Esophagus (tissue), 2 donors: Measurements from ENCODE around the gene RIPOR1. TPM values are rescaled to one million over a fixed set of nuclear protein-coding genes. Genes with fewer than 3 reads are reported as not detected.
"Not testable (repeated sequence)": the region's sequence is repeated elsewhere in the genome, so short reads cannot be mapped to it uniquely, and the experiment has no call there.

Experiments used
- H3K27ac ChIP-seq, 2 donors: one replicate each; pipeline ENCODE4 v1.5.1; 2013; ENCODE audit warnings: low read depth in 2 of 2, mild to moderate bottlenecking in 2 of 2, inconsistent platforms in 1 of 2, low read length in 1 of 2, moderate library complexity in 1 of 2
- H3K27me3 ChIP-seq, 2 donors: one replicate each; pipeline ENCODE4 v1.6.1; 2013; ENCODE audit warnings: low read length in 2 of 2, control low read depth in 1 of 2, mild to moderate bottlenecking in 1 of 2; ENCODE audit not compliant: insufficient read depth in 2 of 2, control insufficient read depth in 1 of 2
- H3K36me3 ChIP-seq, 2 donors: one replicate each; pipeline ENCODE4 v1.6.1; 2013; ENCODE audit warnings: low read length in 1 of 2; ENCODE audit not compliant: control insufficient read depth in 2 of 2, insufficient read depth in 2 of 2
- H3K4me1 ChIP-seq, 2 donors: one replicate each; pipeline ENCODE4 v1.6.1; 2013; ENCODE audit warnings: low read length in 1 of 2; ENCODE audit not compliant: control insufficient read depth in 2 of 2, insufficient read depth in 2 of 2
- H3K4me3 ChIP-seq, 2 donors: one replicate each; pipeline ENCODE4 v1.5.1; 2013; ENCODE audit warnings: low read length in 2 of 2, mild to moderate bottlenecking in 2 of 2, low read depth in 1 of 2, moderate library complexity in 1 of 2
- H3K9me3 ChIP-seq, 2 donors: one replicate each; pipeline ENCODE4 v1.6.1; 2013; ENCODE audit warnings: mild to moderate bottlenecking in 2 of 2, low read depth in 1 of 2, low read length in 1 of 2, moderate library complexity in 1 of 2; ENCODE audit not compliant: control insufficient read depth in 2 of 2, insufficient read depth in 1 of 2
- WGBS, 2 donors: extraction: QIAGEN DNeasy Blood & Tissue Kit; methylation state at CpG; one replicate each; pipeline ENCODE4 v1.1.7; 2013; 5-methylcytosine and 5-hydroxymethylcytosine counted together
- polyA plus RNA-seq, 2 donors: library from polyadenylated mRNA; stranded (reverse); fragments of 200-250 nt; gene quantifications; one replicate each; pipeline ENCODE4 v1.2.3, GENCODE V29; 2013
- donor health status: healthy with polysubstance abuse.
- donor health status: Bipolar disorder and iron deficiency.

Gene RIPOR1
- polyA plus RNA-seq, 2 donors: 12.7 to 14.9 TPM

DNA sequence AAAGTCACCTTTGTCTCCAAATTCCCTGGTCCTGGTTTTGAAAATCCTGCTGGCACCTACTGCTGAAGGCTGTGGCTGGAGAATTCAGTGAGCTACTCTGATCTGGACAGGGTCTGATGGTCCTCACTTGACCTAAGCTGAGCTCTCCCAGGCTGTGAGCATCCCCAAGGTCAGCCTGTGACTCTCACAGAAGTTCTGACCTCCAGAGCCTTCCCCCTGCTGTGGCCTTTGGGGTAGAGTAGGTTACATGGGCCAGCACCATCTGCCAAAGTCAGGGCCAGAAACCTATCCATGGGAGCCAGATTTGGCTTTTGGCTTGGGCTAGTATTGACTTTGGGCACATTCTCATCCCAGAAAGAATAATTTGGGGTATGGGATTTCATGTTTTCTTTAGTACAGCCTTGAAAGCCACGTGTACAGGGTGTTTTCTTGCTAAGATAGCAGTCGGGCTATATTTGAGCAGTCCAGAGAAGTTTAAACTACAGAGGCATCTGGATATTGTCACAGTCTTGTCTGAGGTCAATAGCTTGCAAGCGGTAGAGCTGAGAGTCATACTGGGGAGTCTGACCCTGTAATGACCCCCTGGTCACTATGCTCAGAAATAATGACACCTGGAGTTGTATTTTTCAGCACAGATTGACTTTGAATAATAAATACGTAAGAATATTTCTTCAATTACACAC lies 39.1 kb upstream of the RIPOR1 start:
- Histone ChIP-seq H3K27me3 (no peaks in the 10 kb centered on the region), H3K4me1 (no peaks in the 10 kb centered on the region), H3K36me3 (peaks cover 0 to 3% of the 10 kb centered on the region in 2 donors), H3K9me3 (no peaks in the 10 kb centered on the region), H3K4me3 (no peak overlapping the region), H3K27ac (peak overlapping the region in 1 of 2 donors; percentile 24)
- 62 to 76% methylated on average over 4 of the region's 4 CpGs for WGBS, 2 donors

DNA sequence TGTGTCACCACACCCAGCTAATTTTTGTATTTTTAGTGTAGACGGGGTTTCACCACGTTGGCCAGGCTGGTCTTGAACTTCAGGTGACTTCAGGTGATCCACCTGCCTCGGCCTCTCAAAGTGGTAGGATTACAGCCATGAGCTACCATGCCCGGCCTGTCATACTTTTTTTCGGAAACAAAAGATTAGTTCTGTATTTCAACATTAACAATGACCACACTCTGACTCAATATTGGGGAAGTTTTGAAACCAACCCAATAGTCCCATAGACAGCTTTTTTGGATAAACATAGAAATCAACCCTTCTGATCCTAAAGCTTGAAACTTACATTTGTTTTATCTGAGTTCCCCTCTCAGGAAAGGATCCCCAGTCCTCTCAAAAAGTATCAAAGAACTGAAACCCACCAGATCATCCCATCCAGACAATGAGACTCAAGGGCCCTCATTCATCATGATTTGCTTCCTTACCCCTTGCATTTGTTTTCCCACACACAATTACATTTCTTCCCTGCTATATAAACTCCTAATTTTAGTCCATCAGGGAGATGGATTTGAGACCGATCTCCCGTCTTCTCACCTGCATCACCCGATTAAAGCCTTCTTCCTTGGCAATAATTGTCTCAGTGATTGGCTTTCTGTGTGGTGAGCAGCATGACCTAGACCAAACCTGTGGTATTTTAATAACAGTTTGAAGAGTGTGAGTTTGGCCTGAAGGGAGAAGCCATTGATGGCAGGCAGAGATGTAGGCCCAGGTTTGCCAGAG lies 38.1 kb upstream of the RIPOR1 start:
- Histone ChIP-seq H3K36me3 (peaks cover 0 to 3% of the 10 kb centered on the region in 2 donors), H3K4me3 (no peak overlapping the region), H3K9me3 (no peaks in the 10 kb centered on the region), H3K4me1 (no peaks in the 10 kb centered on the region), H3K27me3 (no peaks in the 10 kb centered on the region), H3K27ac (peak overlapping the region in 1 of 2 donors; percentile 15)
- WGBS, 2 donors: 76 to 78% methylated on average over 8 of the region's 8 CpGs

DNA sequence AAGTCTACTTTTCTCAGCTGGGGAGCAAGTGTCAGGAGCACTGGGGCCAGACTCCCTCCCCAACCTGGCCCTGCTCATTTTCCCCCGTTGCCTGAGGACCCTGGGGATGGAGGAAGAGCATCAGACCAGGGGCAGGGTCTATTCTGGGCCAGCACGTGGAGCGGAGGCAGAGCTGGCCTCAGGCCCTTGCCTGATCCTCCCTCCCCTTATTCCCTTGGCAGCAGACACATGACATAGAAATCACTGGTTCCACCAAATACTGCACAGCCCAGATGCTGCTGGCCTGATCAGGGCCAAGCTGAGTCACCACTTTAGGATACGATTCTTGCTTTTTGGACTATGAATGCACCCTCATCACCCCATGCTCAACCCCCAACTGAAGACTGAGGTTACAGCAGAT lies 29.5 kb upstream of the RIPOR1 start:
- H3K9me3 ChIP-seq: no peaks in the 10 kb centered on the region
- H3K27me3 ChIP-seq: no peaks in the 10 kb centered on the region
- no peaks in the 10 kb centered on the region for H3K4me1 ChIP-seq
- WGBS, 2 donors: 59 to 79% methylated on average over 4 of the region's 4 CpGs
- no peak overlapping the region for H3K27ac ChIP-seq
- H3K36me3 ChIP-seq: peaks cover 0 to 3% of the 10 kb centered on the region in 2 donors
- no peak overlapping the region for H3K4me3 ChIP-seq

DNA sequence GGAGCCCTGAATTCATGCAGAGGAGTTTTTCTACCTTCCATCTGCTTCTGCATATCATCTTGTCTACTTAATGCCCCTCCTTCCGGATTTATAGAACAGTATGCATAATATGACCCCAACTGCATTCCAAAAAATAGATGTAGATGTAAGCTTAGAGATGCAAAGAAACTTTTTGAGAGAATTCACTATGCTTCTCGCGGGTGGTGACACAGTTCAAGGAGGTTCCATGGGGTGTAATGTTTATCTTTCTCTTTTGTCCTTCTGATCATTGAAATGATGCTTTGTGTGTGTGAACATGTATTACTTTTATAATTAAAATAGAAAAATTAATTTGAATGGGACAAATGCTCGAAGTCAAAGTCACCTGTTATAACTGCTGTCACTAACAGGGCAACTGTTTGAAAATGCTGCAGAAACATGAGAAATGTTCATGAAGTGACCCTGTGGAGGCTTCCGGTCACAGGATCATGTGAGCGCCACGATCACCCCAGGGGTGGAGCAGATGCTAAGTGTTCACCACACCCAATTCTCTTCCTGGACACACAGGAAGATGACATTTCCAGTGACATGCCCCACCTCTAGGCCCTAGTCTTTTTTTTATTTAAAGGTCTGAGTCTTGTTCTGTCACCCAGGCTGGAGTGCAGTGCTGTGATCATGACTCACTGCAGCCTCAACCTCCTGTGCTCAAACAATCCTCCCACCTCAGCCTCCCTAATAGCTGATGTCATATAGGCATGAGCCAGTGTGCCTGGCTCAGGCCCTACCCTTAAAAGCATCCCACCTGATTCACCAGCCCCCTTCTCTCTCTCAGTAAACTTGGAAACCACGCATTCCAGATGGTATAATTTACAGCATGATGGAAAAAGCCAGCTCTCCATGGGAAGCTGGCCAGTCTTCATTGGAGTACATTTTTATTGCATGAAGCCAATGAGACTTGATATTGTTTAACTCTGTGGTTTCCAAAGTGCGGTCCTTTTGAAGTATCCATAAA lies 24.3 kb upstream of the RIPOR1 start:
- Histone ChIP-seq H3K4me3 (no peak overlapping the region), H3K27ac (no peak overlapping the region)
- 69 to 70% methylated on average over 9 of the region's 9 CpGs for WGBS, 2 donors

DNA sequence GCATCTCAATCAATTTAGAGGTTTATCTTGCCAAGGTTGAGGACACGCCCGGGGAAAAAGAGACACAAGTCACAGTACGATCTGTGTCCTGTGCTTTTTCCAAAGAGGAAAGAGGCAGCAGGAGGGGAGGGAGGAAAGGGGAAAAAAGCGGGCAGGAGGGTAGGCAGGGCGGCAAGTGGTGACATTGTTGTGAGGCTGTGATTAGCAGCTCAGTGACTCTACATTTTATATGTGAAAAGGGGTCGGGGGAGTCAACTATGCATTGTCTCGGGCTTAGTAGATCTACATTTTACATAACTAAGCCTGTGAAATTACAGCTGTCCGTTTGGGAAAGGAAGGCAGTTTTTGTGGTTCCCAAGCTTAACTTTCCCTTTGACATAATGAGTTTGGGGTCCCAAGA lies 22.2 kb upstream of the RIPOR1 start:
- Histone ChIP-seq H3K9me3 (no peaks in the 10 kb centered on the region), H3K36me3 (no peaks in the 10 kb centered on the region), H3K27me3 (no peaks in the 10 kb centered on the region), H3K27ac (no peak overlapping the region), H3K4me1 (no peaks in the 10 kb centered on the region), H3K4me3 (no peak overlapping the region)
- WGBS, 2 donors: 71 to 77% methylated on average over 8 of the region's 8 CpGs

More for the DNA sequence above, 24.3 kb upstream of the RIPOR1 start:
- no peaks in the 10 kb centered on the region for H3K4me1 ChIP-seq
- H3K36me3 ChIP-seq: no peaks in the 10 kb centered on the region
- H3K27me3 ChIP-seq: no peaks in the 10 kb centered on the region
- no peaks in the 10 kb centered on the region for H3K9me3 ChIP-seq

DNA sequence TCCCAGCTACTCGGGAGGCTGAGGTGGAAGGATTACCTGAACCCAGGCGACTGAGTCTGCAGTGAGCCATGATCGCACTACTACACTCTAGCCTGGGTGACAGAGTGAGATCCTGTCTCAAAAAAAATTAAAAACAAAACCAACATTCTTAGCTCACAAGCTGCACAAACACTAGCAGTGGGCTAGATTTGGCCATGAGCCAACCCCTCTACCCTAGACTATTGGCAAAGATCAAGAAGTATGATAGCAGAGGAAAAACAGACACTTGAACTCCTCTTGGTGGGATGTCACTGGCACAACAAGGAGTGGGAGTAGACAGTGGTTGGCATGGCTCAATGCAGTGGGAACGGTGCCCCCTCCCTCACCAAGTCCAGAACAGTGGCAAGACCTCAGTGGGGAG lies 19.6 kb upstream of the RIPOR1 start:
- no peak overlapping the region for H3K4me3 ChIP-seq
- no peaks in the 10 kb centered on the region for H3K27me3 ChIP-seq
- no peak overlapping the region for H3K27ac ChIP-seq
- no peaks in the 10 kb centered on the region for H3K36me3 ChIP-seq
- no peaks in the 10 kb centered on the region for H3K4me1 ChIP-seq
- no peaks in the 10 kb centered on the region for H3K9me3 ChIP-seq
- 78 to 87% methylated on average over 4 of the region's 4 CpGs for WGBS, 2 donors

DNA sequence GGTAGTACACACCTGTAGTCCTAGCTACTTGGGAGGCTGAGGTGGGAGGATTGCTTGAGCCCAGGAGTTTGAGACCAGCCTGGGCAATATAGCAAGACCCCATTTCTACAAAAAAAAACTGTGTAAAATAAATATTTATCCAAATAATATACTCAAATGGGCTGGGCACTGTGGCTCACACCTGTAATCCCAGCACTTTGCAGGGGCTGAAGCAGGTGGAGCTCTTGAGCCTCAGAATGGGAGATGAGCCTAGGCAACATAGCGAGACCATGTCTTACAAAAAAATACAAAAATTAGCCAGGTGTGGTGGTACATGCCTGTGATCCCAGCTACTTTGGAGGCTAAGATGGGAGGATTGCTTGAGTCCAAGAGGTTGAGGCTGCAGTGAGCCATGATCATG lies 14.7 kb upstream of the RIPOR1 start:
- H3K9me3 ChIP-seq, H3K27me3 ChIP-seq, H3K36me3 ChIP-seq, H3K4me1 ChIP-seq, H3K4me3 ChIP-seq, H3K27ac ChIP-seq: not testable (repeated sequence)
- 93 to 94% methylated on average over 1 of the region's 1 CpG for WGBS, 2 donors

DNA sequence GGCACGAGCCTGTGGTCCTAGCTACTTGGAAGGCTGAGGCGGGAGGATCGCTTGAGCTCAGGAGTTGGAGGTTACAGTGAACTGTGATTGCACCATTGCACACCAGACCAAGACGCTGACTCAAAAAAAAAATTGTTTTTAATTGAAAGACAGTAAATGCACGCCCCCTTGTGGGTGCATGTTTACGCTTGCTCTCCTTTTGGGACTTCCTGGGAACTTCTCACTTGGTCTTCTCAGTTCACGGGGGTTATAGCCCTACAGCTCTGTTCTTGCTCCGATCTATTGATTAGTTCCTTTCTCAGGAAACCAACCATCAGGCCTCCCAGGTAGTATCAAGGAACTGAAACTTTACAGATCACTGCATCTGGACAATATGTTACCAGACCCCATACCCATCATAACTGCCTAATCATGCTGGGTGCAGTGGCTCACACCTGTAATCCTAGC lies 14.2 kb upstream of the RIPOR1 start:
- H3K4me1 ChIP-seq: no peaks in the 10 kb centered on the region
- no peak overlapping the region for H3K4me3 ChIP-seq
- H3K27ac ChIP-seq: no peak overlapping the region
- WGBS, 2 donors: 9 to 12% methylated on average over 8 of the region's 8 CpGs
- H3K27me3 ChIP-seq: no peaks in the 10 kb centered on the region
- H3K9me3 ChIP-seq: no peaks in the 10 kb centered on the region
- no peaks in the 10 kb centered on the region for H3K36me3 ChIP-seq
